OCI-M2 (cell line): Measurements from ENCODE around the gene SPATA46.
A peak's percentile ranks its signal among the peaks of the same experiment; 100 is the strongest.

Experiments used
- DNase-seq: peaks from one replicate; lab custom pipeline; 2025; ENCODE audit not compliant: unreplicated experiment; lab: John Stamatoyannopoulos, UW

SPATA46 gene

GRCh38 chr1:162375463-162375862 lies 1.2 kb downstream of the SPATA46 start:
- no peak for DNase-seq

- no peak for DNase-seq
Observed at GRCh38 chr1:162374406-162374805, 2.2 kb downstream of the SPATA46 start.

DNA sequence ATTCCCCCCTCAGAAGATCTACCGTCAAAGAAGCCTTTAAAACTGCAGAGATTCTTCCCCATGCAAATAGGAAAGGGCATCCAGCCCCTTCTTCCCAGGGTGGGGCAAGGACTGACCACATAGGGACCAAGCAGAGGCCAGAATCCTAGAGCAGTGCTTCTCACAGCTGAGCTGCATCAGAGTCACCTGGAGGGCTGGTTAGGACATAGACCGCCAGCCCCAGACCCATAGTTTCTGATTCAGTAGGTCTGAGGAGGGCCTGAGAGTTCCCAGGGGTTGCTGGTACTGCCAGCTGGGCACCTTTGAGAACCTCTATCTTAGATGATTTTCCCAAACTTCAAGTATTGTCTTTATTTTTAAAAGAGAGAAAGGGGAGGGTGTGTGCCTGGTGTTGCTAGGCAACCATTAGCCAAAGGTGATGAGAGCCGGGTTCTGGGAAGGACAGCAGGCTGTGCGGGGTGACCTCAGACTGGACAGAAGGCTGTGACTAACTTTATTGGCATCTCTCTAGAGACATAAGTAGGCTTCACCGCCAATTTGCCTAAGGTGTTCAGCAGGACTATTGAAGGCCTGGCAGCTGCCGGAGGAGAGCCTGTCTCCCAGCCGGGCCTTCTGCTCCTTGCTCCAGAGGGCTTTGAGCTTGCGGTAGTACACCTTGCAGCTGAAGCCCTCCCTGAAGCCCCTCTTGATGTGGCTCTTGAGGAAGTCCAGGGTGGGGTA lies 3.0 kb downstream of the SPATA46 start:
- no peak for DNase-seq

DNA sequence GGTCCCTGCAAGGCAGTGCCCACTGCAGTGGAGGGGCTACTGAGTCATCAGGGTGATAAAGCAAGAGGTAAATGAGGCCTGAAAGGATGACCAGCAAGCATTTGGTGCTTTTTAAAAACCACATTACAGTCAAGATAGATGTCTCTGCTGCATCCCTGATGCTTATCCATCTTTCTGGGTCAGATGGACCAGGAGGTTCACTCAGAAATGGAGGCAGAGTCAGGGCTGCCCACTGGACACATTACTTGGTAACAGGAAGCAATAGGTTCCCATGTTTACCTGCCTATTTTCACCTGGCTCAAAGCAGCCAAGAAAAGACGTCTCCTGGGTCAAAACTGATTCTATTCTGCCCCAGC lies 3.6 kb downstream of the SPATA46 start:
- DNase-seq, result no peak

DNA sequence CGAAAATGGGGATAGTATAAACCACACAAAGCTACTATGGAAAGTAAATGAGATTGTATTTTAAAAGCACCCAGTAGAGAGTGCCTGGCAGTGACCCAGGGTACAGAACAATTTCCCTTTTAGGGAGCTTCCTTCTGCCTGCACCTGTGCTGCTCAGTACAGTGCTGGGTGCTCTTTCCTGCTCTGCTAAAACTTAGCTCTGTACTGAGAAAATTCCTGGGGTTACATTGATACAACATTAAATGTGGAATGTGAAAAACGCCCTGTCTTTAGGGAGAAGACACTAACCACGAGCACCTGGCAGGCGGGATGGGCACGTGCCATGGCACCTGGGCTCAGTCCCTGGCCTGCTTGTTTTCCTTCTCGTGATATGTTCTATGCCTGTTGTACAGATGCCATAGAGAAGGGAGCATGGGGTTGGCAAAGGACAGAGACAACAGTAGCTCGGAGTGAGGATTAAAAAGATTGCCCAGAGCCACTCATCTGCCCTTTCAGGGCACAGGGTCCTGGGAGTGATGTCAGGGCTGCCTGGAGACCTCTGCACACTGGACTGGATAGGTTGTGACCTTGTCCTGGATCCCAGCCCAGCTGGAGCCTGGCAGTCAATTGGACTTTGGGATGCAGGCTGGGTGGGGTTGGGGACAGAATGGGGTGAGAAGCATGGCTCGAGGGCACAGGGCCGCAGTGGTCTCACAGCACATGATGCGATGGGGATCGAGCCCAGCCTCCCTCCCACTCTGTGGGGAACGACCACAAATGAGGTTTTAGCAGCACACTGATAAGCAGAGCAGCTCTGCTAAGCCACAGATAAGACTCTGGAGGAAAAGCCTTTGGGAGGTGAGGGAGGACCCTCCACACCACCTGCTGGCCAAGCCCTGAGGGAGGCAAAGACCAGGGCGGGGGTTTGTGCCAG lies 4.2 kb downstream of the SPATA46 start:
- DNase-seq, result peak; percentile 41

- DNase-seq, result no peak
Observed at GRCh38 chr1:162371611-162372010, 5.0 kb downstream of the SPATA46 start.

DNA sequence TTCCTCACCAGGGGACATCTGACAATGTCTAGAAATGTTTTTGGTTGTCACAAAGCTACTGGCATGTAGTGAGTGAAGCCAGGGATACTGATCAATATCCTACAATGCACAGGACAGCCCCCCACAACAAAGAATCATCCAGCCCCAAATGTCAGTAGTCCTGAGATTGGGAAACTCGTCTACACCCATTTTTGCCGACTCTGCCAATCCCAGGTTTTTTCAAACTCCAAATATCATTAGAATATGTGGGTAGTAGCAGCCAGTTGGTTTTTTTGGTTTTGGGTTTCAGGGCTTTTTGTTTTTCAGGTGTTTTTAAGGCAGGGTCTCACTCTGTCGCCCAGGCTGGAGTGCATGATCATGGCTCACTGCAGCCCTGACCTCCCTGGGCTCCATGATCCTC lies 5.9 kb downstream of the SPATA46 start:
- DNase-seq, result no peak

- no peak for DNase-seq
Observed at GRCh38 chr1:162370161-162370560, 6.5 kb downstream of the SPATA46 start.

- DNase-seq, result no peak
Observed at GRCh38 chr1:162369571-162369970, 7.1 kb downstream of the SPATA46 start.

DNA sequence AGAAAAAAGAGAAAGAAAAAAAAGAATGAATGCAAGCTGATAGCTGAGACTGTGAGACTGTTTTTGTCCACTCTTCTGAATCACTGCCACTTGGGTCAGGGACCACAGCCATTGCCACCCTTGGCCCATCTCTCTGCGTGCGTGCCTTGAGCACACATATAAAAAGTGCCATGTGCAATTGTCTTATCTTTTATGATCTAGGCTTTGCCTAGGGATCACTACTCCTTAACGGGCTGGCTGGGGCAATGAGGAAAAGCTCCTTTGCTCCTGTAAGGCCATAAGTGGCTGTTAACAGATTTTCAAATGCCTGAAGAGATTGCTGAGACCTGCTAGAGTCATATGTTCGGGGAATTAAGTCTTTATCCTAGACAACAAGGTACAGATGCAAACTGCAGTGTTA lies 8.2 kb downstream of the SPATA46 start:
- DNase-seq, result no peak

GRCh38 chr1:162367772-162368171 lies 8.9 kb downstream of the SPATA46 start:
- no peak for DNase-seq

- DNase-seq, result no peak
Observed at GRCh38 chr1:162367073-162367472, 9.6 kb downstream of the SPATA46 start.

- DNase-seq, result no peak
Observed at GRCh38 chr1:162366671-162367070, 10.0 kb downstream of the SPATA46 start.

DNA sequence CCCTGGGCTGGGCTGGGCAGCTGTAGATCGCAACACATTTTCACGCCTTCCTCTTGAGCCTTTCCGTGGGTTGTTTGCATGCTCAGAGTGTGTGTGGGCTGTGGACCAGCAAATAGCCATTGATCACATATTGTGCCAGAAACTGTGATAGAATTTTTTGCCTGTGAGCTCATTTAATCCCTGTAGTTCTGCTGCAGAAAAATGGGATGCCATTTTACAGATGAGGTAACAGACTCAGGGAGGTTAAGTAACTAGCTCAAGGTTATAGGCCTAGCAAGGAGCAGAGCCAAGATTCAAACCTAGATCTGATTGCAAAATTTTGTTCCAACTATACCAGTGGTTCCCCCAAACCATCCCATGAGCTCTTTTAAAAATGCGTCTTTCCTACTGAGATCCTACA lies 10.5 kb downstream of the SPATA46 start:
- DNase-seq, result no peak

- DNase-seq, result no peak
Observed at GRCh38 chr1:162365284-162366020, 11.2 kb downstream of the SPATA46 start.

DNA sequence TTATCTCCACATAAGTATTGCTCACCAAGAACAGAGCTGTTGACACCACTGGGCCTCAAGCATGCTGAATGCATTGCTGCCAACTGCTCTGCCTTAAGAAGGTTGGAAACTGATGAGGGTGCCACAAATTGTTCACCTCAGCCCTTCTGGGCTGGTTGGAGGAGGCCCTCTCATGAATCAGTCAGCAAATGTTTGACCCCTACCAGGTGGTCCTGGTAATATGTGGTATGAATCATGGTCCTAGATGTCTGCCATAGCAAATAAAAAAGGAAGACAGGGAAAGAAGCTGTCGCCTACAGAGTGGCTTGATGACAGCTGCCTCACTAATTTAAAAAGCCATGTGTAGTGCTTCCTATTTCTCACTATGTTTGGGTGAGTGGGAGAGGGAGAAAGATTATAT lies 12.2 kb downstream of the SPATA46 start:
- DNase-seq, result no peak

- no peak for DNase-seq
Observed at GRCh38 chr1:162363823-162364222, 12.8 kb downstream of the SPATA46 start.

- DNase-seq, result no peak
Observed at GRCh38 chr1:162361349-162361748, 15.3 kb downstream of the SPATA46 start.

DNA sequence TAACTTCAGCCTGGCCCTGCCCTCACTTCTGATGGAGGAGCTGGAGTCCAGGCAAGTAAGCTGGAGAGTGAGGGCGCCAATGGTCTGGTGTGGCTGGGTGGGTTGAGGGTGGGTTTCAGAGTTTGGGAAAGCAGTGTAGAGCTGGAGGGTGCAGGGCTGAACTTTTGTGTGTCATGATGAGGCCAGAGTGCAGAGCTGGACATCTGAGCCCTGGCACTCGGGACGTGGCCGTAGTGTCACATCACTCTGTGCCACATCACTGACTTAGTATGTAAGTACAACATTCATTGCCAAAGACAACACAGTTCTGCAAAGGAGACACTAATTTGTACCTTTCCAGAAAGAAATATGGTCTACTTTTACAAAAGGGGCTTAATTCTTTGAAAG lies 15.8 kb downstream of the SPATA46 start:
- DNase-seq, result no peak

DNA sequence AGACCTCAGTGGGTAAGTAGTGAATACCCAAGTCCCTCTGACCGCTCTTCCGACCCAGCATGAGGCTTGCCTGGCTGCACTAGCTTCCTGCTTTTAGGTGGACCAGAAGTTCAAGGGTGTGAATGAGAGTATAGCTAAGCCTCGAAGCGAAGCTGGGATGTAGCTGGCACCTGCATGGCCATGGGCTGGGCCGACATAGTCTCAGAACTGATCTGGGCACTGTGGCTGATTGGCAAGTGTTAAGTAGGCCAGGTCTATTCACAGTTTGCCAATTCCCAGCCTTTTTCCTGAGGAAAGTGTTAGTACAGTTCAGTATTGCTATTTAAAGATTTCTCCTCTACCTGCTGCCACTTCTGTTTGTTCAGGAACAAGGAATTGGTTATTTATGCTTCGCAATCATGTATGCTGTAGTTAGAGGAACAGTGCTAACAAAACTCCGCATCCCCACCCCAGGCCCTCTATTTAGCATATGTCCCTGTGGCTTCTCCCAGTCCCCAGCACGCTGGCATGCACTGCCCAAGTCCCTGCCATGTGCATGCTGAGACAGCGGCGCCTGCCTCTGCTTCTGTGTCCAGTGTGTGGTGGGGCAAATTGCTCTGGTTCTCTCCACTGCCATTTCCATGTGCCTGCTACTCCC lies 16.3 kb downstream of the SPATA46 start:
- no peak for DNase-seq

DNA sequence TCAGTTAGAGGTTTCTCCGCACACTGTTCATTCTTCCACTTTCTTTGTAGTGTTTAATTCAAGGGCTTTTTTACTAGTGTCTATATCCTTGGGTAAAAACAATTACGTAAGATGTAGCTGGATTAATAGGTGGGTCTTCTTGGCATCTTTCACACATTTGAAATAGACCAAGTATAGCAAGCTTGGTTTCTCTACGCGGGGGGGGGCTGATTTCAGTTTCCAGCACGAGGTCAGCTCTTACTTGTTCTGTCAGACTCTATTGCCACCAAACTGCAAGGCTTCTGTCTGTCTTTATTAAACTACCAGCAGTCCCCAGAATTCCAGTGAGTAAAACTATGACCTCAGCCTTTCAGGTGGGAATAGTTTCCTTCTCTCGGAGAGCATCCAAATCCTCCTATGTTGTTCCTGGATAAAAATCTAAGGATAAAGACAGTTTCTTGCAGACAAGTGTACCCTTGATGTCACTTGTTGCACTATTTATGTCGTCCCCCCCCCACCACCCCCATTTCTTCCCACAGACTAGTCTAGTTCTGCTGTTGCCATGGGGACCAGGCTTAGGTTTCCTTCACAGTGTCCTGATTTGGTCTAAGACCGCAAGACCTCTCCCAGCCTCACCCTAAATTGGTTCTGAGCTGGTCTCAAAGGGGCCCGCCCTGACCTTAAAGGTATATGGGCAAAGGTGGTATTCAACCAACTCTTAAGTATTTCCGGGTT lies 17.0 kb downstream of the SPATA46 start:
- DNase-seq, result no peak
